ENCODE data around the gene SLC29A1.

Gene SLC29A1

DNA sequence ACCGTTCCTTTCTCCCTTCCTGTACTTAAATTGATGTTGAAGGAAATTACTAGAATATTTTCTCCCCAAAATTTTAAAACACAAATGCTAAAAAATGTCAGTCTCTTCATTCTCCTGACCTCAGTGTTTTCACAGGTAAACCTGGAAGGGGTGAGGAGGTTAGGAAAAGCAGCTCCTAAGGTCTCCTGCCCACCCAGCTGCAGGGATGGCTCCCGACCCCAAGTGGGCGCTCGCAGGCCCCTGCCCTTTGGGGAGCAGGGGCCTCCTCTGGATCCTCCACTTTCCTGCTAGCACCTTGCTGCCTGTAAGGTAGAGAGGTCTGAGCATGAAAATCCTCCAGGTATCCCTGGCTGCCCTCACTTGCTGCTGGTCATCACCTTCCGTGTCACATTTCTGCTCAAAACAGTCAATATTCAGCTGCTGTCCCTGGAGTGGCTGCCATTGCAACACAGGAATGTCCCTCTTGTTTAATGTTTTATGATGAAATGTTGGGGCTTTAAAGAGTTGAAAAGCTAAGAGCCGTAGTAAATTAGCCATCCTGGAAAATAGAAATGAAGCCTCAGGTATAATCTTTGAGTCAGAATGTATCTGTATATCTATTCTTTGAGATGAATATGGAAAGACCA lies 12.6 kb downstream of the SLC29A1 start:
- no peak for DNase-seq

DNA sequence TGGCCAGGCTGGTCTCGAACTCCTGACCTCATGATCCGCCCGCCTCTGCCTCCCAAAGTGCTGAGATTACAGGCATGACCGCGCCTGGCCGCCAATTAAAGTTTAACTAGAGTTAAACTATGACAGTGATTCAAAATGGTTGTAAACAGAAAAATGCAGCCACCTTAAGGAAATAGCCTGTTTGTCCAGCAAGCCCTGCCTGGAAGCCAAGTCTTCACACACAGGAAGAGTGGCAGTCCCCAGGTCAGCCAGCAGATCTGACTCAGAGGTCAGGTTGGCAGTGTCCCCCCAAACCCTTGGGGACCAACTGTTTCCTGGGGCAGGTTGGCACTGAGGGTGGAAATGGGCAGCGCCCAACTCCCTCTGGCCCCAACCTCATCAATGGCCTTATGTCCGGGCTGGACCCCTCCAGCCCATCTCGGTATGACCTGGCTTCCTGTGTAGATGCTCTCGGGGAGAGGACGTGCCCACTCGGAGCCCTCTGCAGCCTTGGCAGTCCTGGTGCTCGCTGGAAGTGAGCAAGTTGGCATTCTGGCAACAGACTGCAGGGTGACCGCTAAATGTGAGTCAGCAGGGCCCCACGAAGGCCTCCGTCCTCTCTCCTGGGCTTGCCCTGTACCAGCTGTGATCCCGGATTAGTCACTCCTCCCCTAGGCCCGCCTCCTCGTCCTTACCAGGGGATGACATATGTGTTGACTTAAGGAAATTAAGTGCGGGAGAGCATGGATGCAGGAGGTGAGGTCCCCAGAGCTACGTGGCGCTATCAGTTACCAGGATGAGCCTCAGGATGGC lies 13.8 kb downstream of the SLC29A1 start:
- peak; percentile 70 for DNase-seq

DNA sequence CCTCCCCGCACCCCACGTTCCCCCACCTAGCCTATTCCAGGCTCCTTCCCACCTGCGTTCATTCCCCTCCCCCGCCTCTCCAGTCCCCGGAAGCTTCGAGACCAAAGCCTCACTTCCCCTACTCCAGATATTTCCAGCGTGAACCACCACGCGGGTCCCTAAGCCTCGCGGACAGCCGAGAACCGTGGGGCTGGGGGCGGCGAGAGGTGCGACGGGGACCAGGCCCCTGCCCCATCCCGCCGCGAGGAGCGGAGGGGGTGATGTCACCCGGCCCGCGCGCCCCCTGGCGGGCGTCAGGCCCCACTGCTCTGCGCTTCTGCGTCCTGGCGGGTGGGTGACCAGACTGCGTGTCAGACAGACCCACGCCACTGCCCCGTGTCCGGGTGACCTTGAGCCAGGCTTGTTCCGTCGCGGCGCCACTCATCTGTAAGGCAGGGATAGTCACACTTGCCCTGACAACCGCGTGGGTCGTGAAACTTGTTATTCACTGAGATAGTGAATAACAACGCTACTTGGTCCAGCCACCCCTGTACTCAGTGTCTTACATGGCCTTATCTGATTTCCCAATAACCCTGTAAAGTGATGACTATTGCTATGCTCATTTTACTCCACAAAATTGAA lies 14.5 kb downstream of the SLC29A1 start:
- DNase-seq = peak; percentile 91

DNA sequence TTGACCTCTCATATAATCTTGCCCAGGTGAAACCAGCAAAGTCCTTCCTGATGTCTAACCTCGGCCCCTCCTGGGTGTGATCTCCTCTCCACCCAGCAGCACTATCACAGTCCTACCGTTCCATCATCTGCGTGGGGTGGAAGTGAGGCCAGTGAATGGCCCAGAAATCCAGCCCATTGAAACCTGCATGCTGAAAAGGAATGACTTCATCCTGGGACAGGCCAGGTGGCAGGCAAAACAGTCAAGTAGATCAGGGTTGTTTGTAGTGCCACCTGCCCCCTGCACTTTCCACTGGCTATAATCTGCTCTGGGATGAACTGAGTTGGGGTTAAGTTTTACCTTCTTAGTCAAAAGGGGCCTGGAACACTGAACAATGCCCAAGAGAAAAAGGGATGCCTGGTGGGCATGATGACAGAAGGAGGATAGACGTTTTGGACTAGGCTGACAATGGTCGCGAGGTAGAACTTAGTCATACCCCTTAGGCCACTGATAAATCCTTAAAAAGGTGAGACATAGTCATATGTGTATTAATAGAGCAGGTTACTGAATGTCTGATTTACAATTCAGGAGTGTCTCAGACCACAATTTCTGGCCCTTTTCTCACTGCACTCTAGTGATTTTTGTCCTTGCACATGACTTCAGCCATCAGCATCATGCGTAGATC lies 15.4 kb downstream of the SLC29A1 start:
- no peak for DNase-seq

DNA sequence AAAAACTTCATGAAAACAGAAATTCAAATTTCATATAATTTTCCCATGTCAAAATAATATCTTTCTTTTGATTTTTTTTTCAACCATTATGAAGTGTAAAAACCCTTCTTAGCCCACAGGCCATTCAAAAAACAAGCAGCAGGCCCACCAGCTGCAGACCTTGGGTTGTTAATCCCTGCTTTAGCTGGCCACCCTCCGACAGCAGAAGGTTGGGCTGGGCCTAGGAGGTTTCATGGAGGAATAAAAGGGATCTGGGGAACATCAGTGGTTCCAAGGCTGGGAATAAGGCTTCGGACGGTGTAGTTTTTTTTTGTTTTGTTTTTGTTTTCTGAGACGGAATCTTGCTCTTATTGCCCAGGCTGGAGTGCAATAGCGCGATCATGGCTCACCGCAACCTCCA lies 19.9 kb downstream of the SLC29A1 start:
- DNase-seq = no peak

DNA sequence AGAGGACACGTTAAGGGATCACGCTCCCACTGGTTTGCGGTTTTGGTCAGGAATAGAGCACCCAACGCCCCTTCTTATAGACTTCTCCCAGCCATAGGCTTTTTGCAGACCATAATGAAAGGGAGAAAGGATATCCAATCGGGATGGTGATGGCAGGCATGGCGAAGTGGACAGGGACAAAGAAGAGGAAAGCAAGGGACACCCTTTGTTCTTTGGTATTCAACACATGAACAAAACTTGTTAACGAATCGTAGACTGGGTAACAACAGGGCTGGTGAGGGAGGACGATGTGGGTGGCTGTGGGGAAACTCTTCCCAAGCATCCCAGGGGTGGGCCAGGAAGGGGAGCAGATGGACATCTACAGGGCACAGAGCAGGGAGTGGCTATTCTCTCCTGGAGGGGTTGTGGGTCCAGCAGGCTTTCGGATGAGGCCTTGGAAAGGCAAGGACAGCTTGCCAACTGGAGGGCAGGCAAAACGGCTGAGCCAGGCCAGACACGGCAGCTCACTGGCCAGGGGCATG lies 22.1 kb downstream of the SLC29A1 start:
- no peak for DNase-seq

DNA sequence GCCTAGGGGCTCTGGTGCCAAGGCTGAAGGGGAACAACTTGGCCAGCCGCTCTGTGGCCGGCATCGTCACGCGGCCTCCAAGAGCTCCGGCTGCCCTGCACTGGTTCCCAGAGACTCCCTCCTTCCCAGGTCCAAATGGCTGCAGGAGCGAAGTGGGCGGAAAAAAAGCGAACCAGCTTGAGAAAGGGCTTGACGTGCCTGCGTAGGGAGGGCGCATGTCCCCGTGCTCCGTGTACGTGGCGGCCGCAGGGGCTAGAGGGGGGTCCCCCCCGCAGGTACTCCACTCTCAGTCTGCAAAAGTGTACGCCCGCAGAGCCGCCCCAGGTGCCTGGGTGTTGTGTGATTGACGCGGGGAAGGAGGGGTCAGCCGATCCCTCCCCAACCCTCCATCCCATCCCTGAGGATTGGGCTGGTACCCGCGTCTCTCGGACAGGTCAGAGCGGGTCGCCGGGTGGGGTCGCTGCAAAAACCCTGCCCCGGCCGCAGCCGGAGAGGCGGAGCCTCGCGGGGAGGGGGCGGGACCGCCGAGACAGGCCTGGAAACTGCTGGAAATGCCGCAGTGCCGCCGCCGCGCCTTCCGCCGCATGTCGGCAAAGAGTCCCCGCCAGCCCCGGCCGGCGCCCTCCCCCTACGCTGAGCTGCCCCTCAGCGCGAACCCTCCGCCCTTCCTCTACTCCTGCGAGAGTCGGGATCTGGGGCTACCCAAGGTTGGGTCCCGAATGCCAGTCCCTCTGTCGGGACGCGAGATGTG lies 22.7 kb downstream of the SLC29A1 start:
- DNase-seq = peak; percentile 94

DNA sequence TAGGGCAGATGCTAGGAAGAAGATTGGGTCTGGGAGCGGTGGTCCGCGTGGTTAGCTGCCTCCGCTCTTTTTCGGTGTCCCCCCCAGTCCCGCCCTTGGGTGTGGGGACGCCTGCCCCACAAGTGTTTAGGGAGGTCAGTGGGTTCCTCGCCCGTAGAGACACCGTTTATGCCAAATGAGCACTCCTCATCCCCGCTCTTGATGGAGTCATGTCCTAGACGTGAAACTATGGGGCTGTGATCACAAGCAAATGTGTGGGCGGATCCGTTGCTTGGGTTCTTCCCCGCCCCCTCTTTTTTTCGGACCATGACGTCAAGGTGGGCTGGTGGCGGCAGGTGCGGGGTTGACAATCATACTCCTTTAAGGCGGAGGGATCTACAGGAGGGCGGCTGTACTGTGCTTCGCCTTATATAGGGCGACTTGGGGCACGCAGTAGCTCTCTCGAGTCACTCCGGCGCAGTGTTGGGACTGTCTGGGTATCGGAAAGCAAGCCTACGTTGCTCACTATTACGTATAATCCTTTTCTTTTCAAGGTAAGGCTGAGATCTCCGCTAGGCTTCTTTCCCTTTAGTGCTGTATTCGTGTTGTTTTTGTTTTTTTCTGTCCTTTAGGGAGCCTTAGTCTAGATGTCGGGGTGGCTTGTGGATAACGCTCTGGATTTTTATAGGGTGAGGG lies 23.4 kb downstream of the SLC29A1 start, which contains the start of gene HSP90AB1:
Gene HSP90AB1, plus strand, starts transcription at position 439 of the 675 bp plus-strand sequence. CDS start 1,529 bp downstream, outside the sequence.
- DNase-seq = peak; percentile 91

DNA sequence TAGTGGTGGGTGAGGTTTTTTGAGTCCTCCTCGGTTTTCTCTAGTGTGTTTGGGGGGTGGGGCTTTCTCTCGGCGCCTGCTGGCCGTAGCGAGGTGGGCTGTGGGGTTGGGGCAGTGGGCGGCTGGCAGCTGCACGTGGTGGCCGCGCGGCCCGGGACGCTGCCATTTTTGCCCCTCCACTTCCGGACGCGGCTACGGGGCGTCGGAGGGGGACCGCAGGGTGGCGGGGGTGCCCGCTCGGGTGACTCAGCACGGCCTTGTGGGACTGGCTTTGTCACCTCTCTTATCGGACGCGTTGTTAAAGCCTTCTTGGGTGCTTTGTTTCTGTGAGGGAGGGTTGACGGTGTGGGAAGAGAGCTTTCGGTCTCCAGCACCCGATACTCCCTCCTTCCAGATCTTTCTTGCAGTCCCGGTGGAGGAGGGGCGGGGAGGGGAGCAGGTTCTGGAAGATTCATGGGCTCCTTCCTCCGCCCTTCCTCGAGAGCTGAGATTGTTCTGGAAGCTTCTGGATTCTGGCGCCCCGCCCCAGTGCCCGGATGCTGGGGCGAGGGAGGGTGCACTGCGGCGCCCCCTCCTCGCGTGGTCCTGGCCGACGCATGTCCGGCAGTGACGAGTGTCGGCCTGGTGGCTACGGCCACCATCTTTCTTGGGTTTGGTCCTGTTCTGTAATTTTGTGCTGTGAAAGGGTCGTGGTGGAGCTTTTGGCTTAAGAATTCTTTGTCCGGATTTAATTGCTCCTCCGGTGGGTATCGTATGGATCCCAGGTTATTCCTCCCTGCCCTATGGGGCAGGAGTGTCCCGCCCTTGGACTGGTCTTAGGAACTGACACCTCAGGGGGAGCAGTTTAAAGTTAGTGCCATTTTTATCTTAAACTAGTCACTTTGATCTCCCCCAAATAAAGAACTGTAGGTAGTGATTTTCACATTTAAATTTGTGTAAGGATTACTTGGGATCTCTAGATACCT lies 24.2 kb downstream of the SLC29A1 start:
- peak; percentile 76 for DNase-seq

DNA sequence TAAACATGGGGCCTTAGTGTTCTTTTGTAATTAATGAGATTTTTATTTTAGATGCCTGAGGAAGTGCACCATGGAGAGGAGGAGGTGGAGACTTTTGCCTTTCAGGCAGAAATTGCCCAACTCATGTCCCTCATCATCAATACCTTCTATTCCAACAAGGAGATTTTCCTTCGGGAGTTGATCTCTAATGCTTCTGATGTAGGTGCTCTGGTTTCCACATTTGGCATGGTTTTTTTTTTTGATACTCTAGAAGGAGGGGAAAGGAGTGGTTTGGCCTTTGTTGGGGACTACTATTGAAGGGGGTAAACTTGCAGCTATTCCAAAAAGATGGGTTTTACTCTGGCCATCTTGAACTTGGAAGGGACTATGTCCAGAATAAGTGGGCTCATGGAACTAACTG lies 25.2 kb downstream of the SLC29A1 start:
- no peak for DNase-seq

DNA sequence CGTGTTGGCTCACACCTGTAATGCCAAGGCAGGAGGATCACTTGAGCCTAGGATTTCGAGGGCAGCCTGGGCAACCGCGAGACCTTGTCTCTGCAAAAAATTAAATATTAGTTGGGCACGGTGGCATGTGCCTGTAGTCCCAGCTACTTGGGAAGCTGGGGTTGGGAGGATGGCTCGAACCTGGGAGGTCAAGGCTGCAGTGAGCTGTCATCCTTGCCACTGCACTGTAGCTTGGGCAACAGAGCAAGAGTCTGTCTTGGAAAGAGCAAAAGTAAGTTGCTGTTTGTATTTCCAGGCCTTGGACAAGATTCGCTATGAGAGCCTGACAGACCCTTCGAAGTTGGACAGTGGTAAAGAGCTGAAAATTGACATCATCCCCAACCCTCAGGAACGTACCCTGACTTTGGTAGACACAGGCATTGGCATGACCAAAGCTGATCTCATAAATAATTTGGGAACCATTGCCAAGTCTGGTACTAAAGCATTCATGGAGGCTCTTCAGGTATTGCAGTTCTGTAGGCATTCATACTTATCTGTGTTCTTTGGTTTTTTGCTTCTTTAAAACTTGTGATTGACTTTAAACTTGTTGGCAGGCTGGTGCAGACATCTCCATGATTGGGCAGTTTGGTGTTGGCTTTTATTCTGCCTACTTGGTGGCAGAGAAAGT lies 25.8 kb downstream of the SLC29A1 start:
- DNase-seq = no peak

DNA sequence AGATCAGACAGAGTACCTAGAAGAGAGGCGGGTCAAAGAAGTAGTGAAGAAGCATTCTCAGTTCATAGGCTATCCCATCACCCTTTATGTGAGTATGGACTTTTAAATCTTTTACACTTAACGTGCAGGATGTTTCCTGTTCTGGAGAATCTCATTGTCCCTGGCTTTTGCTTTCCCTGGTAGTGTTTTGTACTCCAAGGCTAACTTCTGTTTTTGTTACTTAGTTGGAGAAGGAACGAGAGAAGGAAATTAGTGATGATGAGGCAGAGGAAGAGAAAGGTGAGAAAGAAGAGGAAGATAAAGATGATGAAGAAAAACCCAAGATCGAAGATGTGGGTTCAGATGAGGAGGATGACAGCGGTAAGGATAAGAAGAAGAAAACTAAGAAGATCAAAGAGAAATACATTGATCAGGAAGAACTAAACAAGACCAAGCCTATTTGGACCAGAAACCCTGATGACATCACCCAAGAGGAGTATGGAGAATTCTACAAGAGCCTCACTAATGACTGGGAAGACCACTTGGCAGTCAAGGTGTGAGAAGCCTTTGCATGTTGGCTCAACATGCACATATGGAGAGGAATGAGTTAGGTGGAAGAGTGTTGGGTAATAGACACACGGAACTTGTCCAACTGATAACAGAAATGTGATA lies 26.8 kb downstream of the SLC29A1 start:
- no peak for DNase-seq

DNA sequence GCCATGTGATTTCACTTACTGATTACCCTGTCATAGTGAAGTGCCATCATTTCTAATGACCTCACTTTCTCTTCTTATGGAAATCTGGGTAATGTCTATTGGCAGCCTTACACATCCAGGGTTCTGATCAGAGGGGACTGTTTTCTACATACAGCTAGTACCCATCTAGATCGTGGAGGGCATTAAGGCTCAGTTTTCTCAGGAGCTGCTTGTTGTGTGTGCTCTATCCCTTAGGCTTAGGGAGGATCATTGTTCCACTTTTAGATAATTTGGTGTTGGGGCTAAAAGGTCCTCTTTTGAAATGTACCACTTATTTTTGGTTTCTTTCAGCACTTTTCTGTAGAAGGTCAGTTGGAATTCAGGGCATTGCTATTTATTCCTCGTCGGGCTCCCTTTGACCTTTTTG lies 27.3 kb downstream of the SLC29A1 start:
- no peak for DNase-seq

DNA sequence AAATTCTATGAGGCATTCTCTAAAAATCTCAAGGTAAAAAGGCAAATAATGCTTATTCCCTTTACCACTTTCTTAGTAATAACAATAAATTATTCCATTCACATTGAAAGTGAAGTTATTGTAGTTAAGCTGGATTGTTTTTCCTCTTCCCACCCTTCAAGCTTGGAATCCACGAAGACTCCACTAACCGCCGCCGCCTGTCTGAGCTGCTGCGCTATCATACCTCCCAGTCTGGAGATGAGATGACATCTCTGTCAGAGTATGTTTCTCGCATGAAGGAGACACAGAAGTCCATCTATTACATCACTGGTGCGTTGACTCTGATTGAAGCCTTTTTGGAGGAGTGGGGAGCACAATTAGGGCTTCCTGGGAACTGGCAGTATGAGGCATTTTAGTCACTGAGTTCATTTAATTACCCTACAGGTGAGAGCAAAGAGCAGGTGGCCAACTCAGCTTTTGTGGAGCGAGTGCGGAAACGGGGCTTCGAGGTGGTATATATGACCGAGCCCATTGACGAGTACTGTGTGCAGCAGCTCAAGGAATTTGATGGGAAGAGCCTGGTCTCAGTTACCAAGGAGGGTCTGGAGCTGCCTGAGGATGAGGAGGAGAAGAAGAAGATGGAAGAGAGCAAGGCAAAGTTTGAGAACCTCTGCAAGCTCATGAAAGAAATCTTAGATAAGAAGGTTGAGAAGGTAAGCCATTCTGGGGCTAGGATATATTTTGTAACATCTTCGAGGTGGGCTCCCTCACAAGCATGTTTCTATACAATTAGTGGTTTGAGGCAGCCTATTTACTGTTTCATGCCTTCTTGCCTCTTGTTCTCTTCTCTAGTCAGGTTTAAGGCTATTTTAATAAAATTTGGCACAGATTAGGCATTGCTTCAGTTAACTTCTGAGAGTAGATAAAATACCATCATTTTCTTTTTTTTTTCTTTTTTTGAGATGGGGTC lies 28.5 kb downstream of the SLC29A1 start:
- DNase-seq = no peak

DNA sequence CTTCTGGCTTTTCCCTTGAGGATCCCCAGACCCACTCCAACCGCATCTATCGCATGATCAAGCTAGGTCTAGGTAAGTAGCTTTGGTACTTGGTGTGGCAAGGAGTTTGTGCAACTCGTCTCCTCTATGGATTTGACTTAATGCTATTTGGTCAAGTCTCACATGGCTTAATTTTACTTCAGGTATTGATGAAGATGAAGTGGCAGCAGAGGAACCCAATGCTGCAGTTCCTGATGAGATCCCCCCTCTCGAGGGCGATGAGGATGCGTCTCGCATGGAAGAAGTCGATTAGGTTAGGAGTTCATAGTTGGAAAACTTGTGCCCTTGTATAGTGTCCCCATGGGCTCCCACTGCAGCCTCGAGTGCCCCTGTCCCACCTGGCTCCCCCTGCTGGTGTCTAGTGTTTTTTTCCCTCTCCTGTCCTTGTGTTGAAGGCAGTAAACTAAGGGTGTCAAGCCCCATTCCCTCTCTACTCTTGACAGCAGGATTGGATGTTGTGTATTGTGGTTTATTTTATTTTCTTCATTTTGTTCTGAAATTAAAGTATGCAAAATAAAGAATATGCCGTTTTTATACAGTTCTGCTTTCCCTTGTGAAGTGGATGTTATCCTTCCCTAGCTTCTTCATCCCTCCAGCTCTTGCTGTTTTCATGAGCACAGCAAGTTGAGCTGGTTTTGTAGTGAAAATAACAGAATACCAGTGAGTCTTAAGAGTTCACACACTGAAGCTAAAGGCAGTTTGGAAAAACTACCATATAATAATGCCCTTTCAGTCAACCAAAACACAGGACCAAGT lies 30.1 kb downstream of the SLC29A1 start:
- no peak for DNase-seq

DNA sequence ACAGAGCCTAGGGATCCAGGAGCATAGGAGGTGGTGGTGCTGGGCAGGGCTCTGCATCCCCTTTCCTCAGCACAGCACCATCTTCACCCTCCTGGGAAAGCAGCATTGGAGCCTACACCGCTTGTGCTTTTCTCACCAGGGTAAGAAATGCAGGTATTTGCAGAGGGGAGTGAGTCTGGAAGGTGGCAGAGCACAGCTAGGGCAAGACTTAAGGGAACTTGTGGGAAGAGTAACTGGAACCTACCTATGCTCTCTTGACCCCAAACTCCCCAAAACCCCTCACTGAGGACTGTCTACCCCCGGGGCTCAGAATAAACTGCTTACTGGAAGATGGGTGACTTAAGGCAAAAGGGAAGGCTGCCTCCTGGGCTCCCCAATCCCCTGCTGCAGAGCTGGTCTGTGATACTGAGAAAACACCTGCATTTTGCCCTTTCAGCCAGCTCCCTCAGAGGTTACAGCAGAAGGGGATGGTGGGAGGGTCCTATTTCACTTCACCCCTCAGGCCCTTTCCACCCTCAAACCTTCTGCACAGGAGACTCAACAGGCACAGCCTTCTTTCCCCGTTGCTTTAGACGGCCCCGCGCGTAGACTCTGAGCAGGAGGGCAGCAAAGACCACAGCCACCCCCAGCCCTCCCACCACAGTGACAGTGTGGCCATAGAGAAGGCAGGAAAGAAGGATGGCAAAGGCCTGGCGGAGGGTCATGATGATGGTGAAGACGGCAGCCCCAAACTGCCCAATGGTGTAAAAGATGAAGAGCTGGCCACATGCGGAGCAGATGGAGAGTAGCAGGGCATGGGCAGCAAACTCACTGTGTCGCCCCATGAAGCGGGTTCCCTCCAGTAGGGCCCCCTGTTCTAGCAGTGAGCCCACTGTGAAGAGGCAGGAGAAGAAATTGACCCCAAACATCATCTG lies 31.1 kb downstream of the SLC29A1 start:
- no peak for DNase-seq

All from right kidney (tissue), 1 donor.